GM19452 (cell line): ENCODE measurements around the gene TNS3.

Experiments
- ATAC-seq: cut with Tn5 transposase; IDR thresholded peaks from one replicate; pipeline ENCODE4 v1.9.1; 2021; ENCODE audit not compliant: unreplicated experiment

The TNS3 gene

GRCh38 chr7:47583739-47584535 lies 2.0 kb upstream of the TNS3 start:
- ATAC-seq = no peak

- ATAC-seq = no peak
These were observed 1.1 kb upstream of the TNS3 start for GRCh38 chr7:47582764-47583738.

- no peak for ATAC-seq
These were observed 490 bp downstream of the TNS3 start for GRCh38 chr7:47581438-47581803.

- no peak for ATAC-seq
These were observed 1.0 kb downstream of the TNS3 start for GRCh38 chr7:47580811-47581331.

GRCh38 chr7:47580175-47580706 lies 1.7 kb downstream of the TNS3 start:
- no peak for ATAC-seq

GRCh38 chr7:47579458-47579857 lies 2.5 kb downstream of the TNS3 start:
- ATAC-seq = no peak

GRCh38 chr7:47578579-47579270 lies 3.2 kb downstream of the TNS3 start:
- ATAC-seq = no peak

GRCh38 chr7:47577321-47577919 lies 4.5 kb downstream of the TNS3 start:
- ATAC-seq = no peak

- ATAC-seq = no peak
These were observed 5.0 kb downstream of the TNS3 start for GRCh38 chr7:47576866-47577306.

- ATAC-seq = no peak
These were observed 5.7 kb downstream of the TNS3 start for GRCh38 chr7:47576031-47576865.

- peak; percentile 86 for ATAC-seq
These were observed 7.2 kb downstream of the TNS3 start for GRCh38 chr7:47574482-47575329.

GRCh38 chr7:47573758-47574481 lies 8.0 kb downstream of the TNS3 start:
- ATAC-seq = no peak

GRCh38 chr7:47572939-47573757 lies 8.8 kb downstream of the TNS3 start:
- ATAC-seq = no peak

GRCh38 chr7:47572094-47572445 lies 9.8 kb downstream of the TNS3 start:
- no peak for ATAC-seq

- no peak for ATAC-seq
These were observed 10.4 kb downstream of the TNS3 start for GRCh38 chr7:47571331-47572093.

- ATAC-seq = no peak
These were observed 11.3 kb downstream of the TNS3 start for GRCh38 chr7:47570649-47571050.
